Neural progenitor cell (in vitro differentiated cells): ENCODE measurements around the gene TMCC1. TPM values are rescaled to one million over a fixed set of nuclear protein-coding genes. Genes with fewer than 3 reads are reported as not detected.

Source experiments
- DNase-seq: peaks from one replicate; pipeline ENCODE4 v3.0.0-alpha.2; 2016; ENCODE audit warnings: low spot score
- H2AFZ ChIP-seq: fragments of 200-600 bp; sonication (generic); replicated peaks from 2 replicates; pipeline ENCODE4 v1.6.1; 2016; ENCODE audit warnings: antibody characterized with exemption
- H3F3A ChIP-seq: fragments of 200-600 bp; sonication (generic); 2 replicates; pipeline ENCODE4 v1.6.1; 2016; ENCODE audit warnings: antibody characterized with exemption, low read depth
- H3K27ac ChIP-seq: fragments of 200-600 bp; sonication (generic); 2 replicates; pipeline ENCODE4 v1.5.1; 2016; ENCODE audit warnings: mild to moderate bottlenecking
- H3K27me3 ChIP-seq: fragments of 200-600 bp; sonication (generic); 2 replicates; pipeline ENCODE4 v1.6.1; 2016; ENCODE audit warnings: mild to moderate bottlenecking, moderate library complexity
- H3K36me3 ChIP-seq: fragments of 200-600 bp; sonication (generic); 2 replicates; pipeline ENCODE4 v1.5.1; 2016
- H3K4me1 ChIP-seq: fragments of 200-600 bp; sonication (generic); 2 replicates; pipeline ENCODE4 v1.6.1; 2016; ENCODE audit warnings: mixed run types
- H3K4me2 ChIP-seq: fragments of 200-600 bp; sonication (generic); 2 replicates; pipeline ENCODE4 v1.6.1; 2016
- H3K4me3 ChIP-seq: fragments of 200-600 bp; sonication (generic); 2 replicates; pipeline ENCODE4 v1.5.1; 2016
- H3K79me2 ChIP-seq: fragments of 200-600 bp; sonication (generic); 2 replicates; pipeline ENCODE4 v1.6.1; 2016; ENCODE audit warnings: low read depth
- H3K9ac ChIP-seq: fragments of 200-600 bp; sonication (generic); 2 replicates; pipeline ENCODE4 v1.6.1; 2016
- H3K9me3 ChIP-seq: fragments of 200-600 bp; sonication (generic); 2 replicates; pipeline ENCODE4 v1.5.1; 2016; ENCODE audit warnings: low read depth
- H4K20me1 ChIP-seq: fragments of 200-600 bp; sonication (generic); 2 replicates; pipeline ENCODE4 v1.6.1; 2016; ENCODE audit warnings: low read depth
- H3K27ac Mint-ChIP-seq: 3 replicates; pipeline ENCODE4 v1.8.0; 2021; ENCODE audit warnings: mixed read lengths
- H3K27me3 Mint-ChIP-seq: 2 replicates; pipeline ENCODE4 v1.8.0; 2022; ENCODE audit warnings: low read depth, mild to moderate bottlenecking, inconsistent platforms, moderate library complexity, mixed read lengths; ENCODE audit not compliant: insufficient read depth
- H3K36me3 Mint-ChIP-seq: 3 replicates; pipeline ENCODE4 v1.8.0; 2021; ENCODE audit warnings: mixed read lengths
- H3K4me1 Mint-ChIP-seq: 3 replicates; pipeline ENCODE4 v1.8.0; 2021; ENCODE audit warnings: mixed read lengths
- H3K4me3 Mint-ChIP-seq: 3 replicates; pipeline ENCODE4 v1.8.0; 2021; ENCODE audit warnings: mild to moderate bottlenecking, moderate library complexity, mixed read lengths
- H3K9me3 Mint-ChIP-seq: 3 replicates; pipeline ENCODE4 v1.8.0; 2020; ENCODE audit warnings: mixed read lengths
- EZH2 ChIP-seq: fragments of 200-600 bp; sonication (generic); IDR thresholded peaks from 2 replicates; pipeline ENCODE4 v1.6.1; 2017; ENCODE audit warnings: antibody characterized with exemption, mild to moderate bottlenecking, moderate library complexity
- EZH2phosphoT487 ChIP-seq: fragments of 200-600 bp; sonication (generic); IDR thresholded peaks from 2 replicates; pipeline ENCODE4 v1.6.1; 2017; ENCODE audit warnings: antibody characterized with exemption
- total RNA-seq: library from RNA; depleted of rRNA; stranded (reverse); fragments of >200 nt; gene quantifications from 2 replicates; pipeline ENCODE4 v1.2.3, GENCODE V29; 2015; ENCODE audit warnings: low replicate concordance
- TF ChIP-seq, protein P1 (sequence below): fragments of 200-600 bp; sonication (generic); IDR thresholded peaks from 2 replicates; pipeline ENCODE4 v1.5.1; 2017; ENCODE audit warnings: antibody characterized with exemption, mild to moderate bottlenecking

The TMCC1 gene
- total RNA-seq, 1 donor from 2014 or later = 29.8 TPM

DNA sequence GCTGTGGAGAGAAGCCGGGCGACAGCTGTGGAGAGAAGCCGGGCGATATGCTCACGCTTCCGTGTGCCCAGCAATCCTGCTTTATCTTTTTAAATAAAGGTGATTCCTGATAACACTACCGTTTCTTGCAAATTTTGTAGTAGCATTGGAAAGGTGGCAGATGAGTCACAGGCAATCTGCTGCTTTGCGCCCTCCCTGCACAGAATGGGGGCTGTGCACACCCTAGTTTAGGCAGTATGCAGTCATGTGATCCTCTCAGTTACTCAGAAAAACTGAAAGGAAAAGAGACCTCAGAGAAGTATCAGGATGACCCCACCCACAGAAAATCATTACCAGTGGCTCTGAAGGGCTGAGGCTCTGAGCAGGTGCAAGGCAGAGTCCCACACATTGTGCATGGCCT, 24.9 kb upstream of the TMCC1 start:
- no peak overlapping the region for H3K27ac ChIP-seq
- peaks cover 30% of the 10 kb centered on the region for H3K9me3 Mint-ChIP-seq
- H2AFZ ChIP-seq = no peak overlapping the region
- no peak overlapping the region for H3K4me2 ChIP-seq
- no peaks in the 10 kb centered on the region for H3K79me2 ChIP-seq
- DNase-seq = no peak
- no peaks in the 10 kb centered on the region for H3K27me3 ChIP-seq
- no peaks in the 10 kb centered on the region for H3K4me1 Mint-ChIP-seq
- H3K27ac Mint-ChIP-seq = no peak overlapping the region
- H3F3A ChIP-seq = no peaks in the 10 kb centered on the region
- no peak overlapping the region for H3K4me3 ChIP-seq
- no peak overlapping the region for H3K9ac ChIP-seq
- peaks cover 3% of the 10 kb centered on the region for H3K36me3 Mint-ChIP-seq
- TF ChIP-seq EZH2 (no peak), EZH2phosphoT487 (no peak)
- TF ChIP-seq, protein P1, sequence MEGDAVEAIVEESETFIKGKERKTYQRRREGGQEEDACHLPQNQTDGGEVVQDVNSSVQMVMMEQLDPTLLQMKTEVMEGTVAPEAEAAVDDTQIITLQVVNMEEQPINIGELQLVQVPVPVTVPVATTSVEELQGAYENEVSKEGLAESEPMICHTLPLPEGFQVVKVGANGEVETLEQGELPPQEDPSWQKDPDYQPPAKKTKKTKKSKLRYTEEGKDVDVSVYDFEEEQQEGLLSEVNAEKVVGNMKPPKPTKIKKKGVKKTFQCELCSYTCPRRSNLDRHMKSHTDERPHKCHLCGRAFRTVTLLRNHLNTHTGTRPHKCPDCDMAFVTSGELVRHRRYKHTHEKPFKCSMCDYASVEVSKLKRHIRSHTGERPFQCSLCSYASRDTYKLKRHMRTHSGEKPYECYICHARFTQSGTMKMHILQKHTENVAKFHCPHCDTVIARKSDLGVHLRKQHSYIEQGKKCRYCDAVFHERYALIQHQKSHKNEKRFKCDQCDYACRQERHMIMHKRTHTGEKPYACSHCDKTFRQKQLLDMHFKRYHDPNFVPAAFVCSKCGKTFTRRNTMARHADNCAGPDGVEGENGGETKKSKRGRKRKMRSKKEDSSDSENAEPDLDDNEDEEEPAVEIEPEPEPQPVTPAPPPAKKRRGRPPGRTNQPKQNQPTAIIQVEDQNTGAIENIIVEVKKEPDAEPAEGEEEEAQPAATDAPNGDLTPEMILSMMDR = no peak
- no peaks in the 10 kb centered on the region for H3K36me3 ChIP-seq
- H4K20me1 ChIP-seq = no peaks in the 10 kb centered on the region
- H3K4me1 ChIP-seq = no peaks in the 10 kb centered on the region
- no peaks in the 10 kb centered on the region for H3K9me3 ChIP-seq
- H3K27me3 Mint-ChIP-seq = peaks cover 9% of the 10 kb centered on the region
- H3K4me3 Mint-ChIP-seq = no peak overlapping the region

GRCh38 chr3:129917423-129918007, 24.0 kb upstream of the TMCC1 start:
- H3K4me1 Mint-ChIP-seq = no peaks in the 10 kb centered on the region
- no peak overlapping the region for H3K9ac ChIP-seq
- no peaks in the 10 kb centered on the region for H4K20me1 ChIP-seq
- H3K36me3 Mint-ChIP-seq = peaks cover 3% of the 10 kb centered on the region
- no peaks in the 10 kb centered on the region for H3K4me1 ChIP-seq
- no peaks in the 10 kb centered on the region for H3K27me3 ChIP-seq
- H3K79me2 ChIP-seq = no peaks in the 10 kb centered on the region
- H3K36me3 ChIP-seq = no peaks in the 10 kb centered on the region
- no peak overlapping the region for H3K27ac ChIP-seq
- TF ChIP-seq EZH2 = no peak
- TF ChIP-seq EZH2phosphoT487 = no peak
- TF ChIP-seq, protein P1 = no peak
- peaks cover 30% of the 10 kb centered on the region for H3K9me3 Mint-ChIP-seq
- no peak overlapping the region for H3K27ac Mint-ChIP-seq
- no peaks in the 10 kb centered on the region for H3K9me3 ChIP-seq
- H3K4me3 ChIP-seq = no peak overlapping the region
- no peak for DNase-seq
- H3K4me3 Mint-ChIP-seq = no peak overlapping the region
- peaks cover 9% of the 10 kb centered on the region for H3K27me3 Mint-ChIP-seq
- H3K4me2 ChIP-seq = no peak overlapping the region
- H3F3A ChIP-seq = no peaks in the 10 kb centered on the region
- no peak overlapping the region for H2AFZ ChIP-seq

DNA sequence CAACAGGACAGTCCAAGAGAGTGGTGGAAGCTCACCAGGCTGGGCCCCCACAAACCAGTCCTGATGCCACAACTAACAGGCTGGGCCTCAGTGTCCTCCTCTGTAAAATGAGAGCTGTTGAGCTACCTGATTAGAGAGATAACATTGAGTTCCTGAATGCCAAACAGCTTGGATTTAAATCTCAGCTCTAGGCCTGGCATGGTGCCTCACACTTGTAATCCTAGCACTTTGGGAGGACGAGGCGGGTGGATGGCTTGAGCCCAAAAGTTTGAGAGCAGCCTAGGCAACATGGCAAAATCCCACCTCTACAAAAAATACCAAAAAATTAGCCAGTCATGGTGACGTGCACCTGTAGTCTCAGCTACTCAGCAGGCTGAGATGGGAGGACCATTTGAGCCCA, 20.1 kb upstream of the TMCC1 start:
- Histone ChIP-seq H3K4me1 (no peaks in the 10 kb centered on the region), H3K9me3 (no peaks in the 10 kb centered on the region), H3K79me2 (no peaks in the 10 kb centered on the region), H3K36me3 (no peaks in the 10 kb centered on the region), H3K27ac (no peak overlapping the region), H3K27me3 (no peaks in the 10 kb centered on the region), H2AFZ (no peak overlapping the region), H3K4me3 (no peak overlapping the region), H3F3A (no peaks in the 10 kb centered on the region), H4K20me1 (no peaks in the 10 kb centered on the region), H3K4me2 (no peak overlapping the region), H3K9ac (no peak overlapping the region)
- Mint-ChIP-seq H3K36me3 (peaks cover 3% of the 10 kb centered on the region), H3K9me3 (peaks cover 27% of the 10 kb centered on the region), H3K27ac (no peak overlapping the region), H3K27me3 (peaks cover 5% of the 10 kb centered on the region), H3K4me1 (no peaks in the 10 kb centered on the region), H3K4me3 (no peak overlapping the region)
- TF ChIP-seq EZH2phosphoT487 = no peak
- no peak for TF ChIP-seq EZH2
- TF ChIP-seq, protein P1 = no peak
- DNase-seq = no peak
